Measurements from ENCODE around the gene PLPP3. TPM values are rescaled to one million over a fixed set of nuclear protein-coding genes. Genes with fewer than 3 reads are reported as not detected.

PLPP3 gene
- total RNA-seq, 6 donors from 2014 or later: 30.7 to 117 (median 55.5) TPM

GRCh38 chr1:56575865-56576264, 3.5 kb downstream of the PLPP3 start:
- TF ChIP-seq POLR2A (IDR thresholded peaks at IDR 0.05) (no peak), CTCF (IDR thresholded peaks at IDR 0.05) (no peak), POLR2AphosphoS5 (IDR thresholded peaks at IDR 0.05) (no peak), EP300 (IDR thresholded peaks at IDR 0.05) (no peak)
- Histone ChIP-seq H3K4me1 (peaks cover 14 to 67% (median 41%) of the 10 kb centered on the region in 4 donors), H3K27me3 (no peaks in the 10 kb centered on the region), H3K4me3 (peak overlapping the region in 3 of 4 donors; percentile 75 to 94 (median 77)), H3K9me3 (no peaks in the 10 kb centered on the region), H3K27ac (peak overlapping the region in 1 of 4 donors; percentile 95), H3K36me3 (no peaks in the 10 kb centered on the region)
- 19 to 31% methylated on average over 3 of the region's 3 CpGs for WGBS, 2 donors
- no peak for DNase-seq
- ATAC-seq (ENCODE audit: low FRiP score in 2 of 2): no peak

- peaks cover 20 to 74% (median 47%) of the 10 kb centered on the region in 4 donors for H3K4me1 ChIP-seq
- WGBS, 2 donors: 65 to 66% methylated on average over 4 of the region's 4 CpGs
- TF ChIP-seq POLR2A (IDR thresholded peaks at IDR 0.05) (no peak), POLR2AphosphoS5 (IDR thresholded peaks at IDR 0.05) (no peak), CTCF (IDR thresholded peaks at IDR 0.05) (no peak), EP300 (IDR thresholded peaks at IDR 0.05) (no peak)
These were observed 4.6 kb downstream of the PLPP3 start for GRCh38 chr1:56574794-56575193.

GRCh38 chr1:56573311-56573710, 6.1 kb downstream of the PLPP3 start:
- Histone ChIP-seq H3K27me3 (no peaks in the 10 kb centered on the region), H3K4me1 (peaks cover 21 to 87% (median 53%) of the 10 kb centered on the region in 4 donors), H3K9me3 (no peaks in the 10 kb centered on the region), H3K27ac (peak overlapping the region in 2 of 4 donors; percentile 6 to 95), H3K36me3 (no peaks in the 10 kb centered on the region), H3K4me3 (peak overlapping the region in 1 of 4 donors; percentile 18)
- 41 to 54% methylated on average over 4 of the region's 4 CpGs for WGBS, 2 donors
- ATAC-seq (ENCODE audit: low FRiP score in 2 of 2): no peak
- DNase-seq: no peak
- TF ChIP-seq POLR2A (IDR thresholded peaks at IDR 0.05) (no peak), CTCF (IDR thresholded peaks at IDR 0.05) (no peak), POLR2AphosphoS5 (IDR thresholded peaks at IDR 0.05) (no peak), EP300 (IDR thresholded peaks at IDR 0.05) (no peak)

More at GRCh38 chr1:56574794-56575193, 4.6 kb downstream of the PLPP3 start:
- no peaks in the 10 kb centered on the region for H3K27me3 ChIP-seq
- no peaks in the 10 kb centered on the region for H3K36me3 ChIP-seq
- DNase-seq (no peak), ATAC-seq (ENCODE audit: low FRiP score in 2 of 2) (no peak)
- H3K27ac ChIP-seq: peak overlapping the region in 1 of 4 donors; percentile 95
- no peaks in the 10 kb centered on the region for H3K9me3 ChIP-seq
- H3K4me3 ChIP-seq: peak overlapping the region in 2 of 4 donors; percentile 77 to 94

GRCh38 chr1:56572334-56573050, 6.9 kb downstream of the PLPP3 start:
- ATAC-seq (ENCODE audit: low FRiP score in 2 of 2) (no peak), DNase-seq (no peak)
- Histone ChIP-seq H3K4me1 (peaks cover 21 to 80% (median 50%) of the 10 kb centered on the region in 4 donors), H3K27ac (peak overlapping the region in 2 of 4 donors; percentile 35 to 95), H3K4me3 (no peak overlapping the region), H3K9me3 (no peaks in the 10 kb centered on the region), H3K36me3 (no peaks in the 10 kb centered on the region), H3K27me3 (no peaks in the 10 kb centered on the region)
- 62 to 63% methylated on average over 4 of the region's 4 CpGs for WGBS, 2 donors
- TF ChIP-seq POLR2AphosphoS5 (IDR thresholded peaks at IDR 0.05) (no peak), POLR2A (IDR thresholded peaks at IDR 0.05) (no peak), EP300 (IDR thresholded peaks at IDR 0.05) (no peak), CTCF (IDR thresholded peaks at IDR 0.05) (no peak)
